Stimulated activated CD4-positive, alpha-beta T cell treated with anti-CD3 and anti-CD28 coated beads, Interleukin-2, amount 100 ng/mL, for 4 hours (primary cell): ENCODE data around the gene AKR1A1.
"Not testable (repeated sequence)": the region's sequence is repeated elsewhere in the genome, so short reads cannot be mapped to it uniquely, and the experiment has no call there.

Experiments
- DNase-seq: peaks from one replicate; pipeline ENCODE4 v3.0.0-alpha.2; 2020; ENCODE audit warnings: low read depth

Gene AKR1A1

GRCh38 chr1:45550401-45551351, at the start of gene AKR1A1:
AKR1A1 (plus strand) TSS chr1:45550826; CDS start chr1:45561795, 10,969 bp downstream.
- peak; percentile 83 for DNase-seq

GRCh38 chr1:45501505-45501859, 49.1 kb upstream of the AKR1A1 start:
- DNase-seq = no peak

GRCh38 chr1:45503462-45504360, 46.9 kb upstream of the AKR1A1 start:
- no peak for DNase-seq

GRCh38 chr1:45507195-45507594, 43.4 kb upstream of the AKR1A1 start:
- no peak for DNase-seq

GRCh38 chr1:45507893-45508292, 42.7 kb upstream of the AKR1A1 start:
- no peak for DNase-seq

GRCh38 chr1:45508295-45509151, 42.1 kb upstream of the AKR1A1 start:
- DNase-seq = no peak

GRCh38 chr1:45510036-45510971, 40.3 kb upstream of the AKR1A1 start:
- DNase-seq = no peak

GRCh38 chr1:45510972-45511527, 39.6 kb upstream of the AKR1A1 start:
- DNase-seq = no peak

- no peak for DNase-seq
Observed at GRCh38 chr1:45512641-45513054, 38.0 kb upstream of the AKR1A1 start.

GRCh38 chr1:45513532-45514260, 36.9 kb upstream of the AKR1A1 start:
- not testable (repeated sequence) for DNase-seq

GRCh38 chr1:45516036-45516435, 34.6 kb upstream of the AKR1A1 start:
- no peak for DNase-seq

GRCh38 chr1:45516465-45516864, 34.2 kb upstream of the AKR1A1 start:
- DNase-seq = no peak

- not testable (repeated sequence) for DNase-seq
Observed at GRCh38 chr1:45518366-45518765, 32.3 kb upstream of the AKR1A1 start.

GRCh38 chr1:45518910-45519309, 31.7 kb upstream of the AKR1A1 start:
- no peak for DNase-seq

GRCh38 chr1:45519774-45520173, 30.9 kb upstream of the AKR1A1 start:
- not testable (repeated sequence) for DNase-seq

GRCh38 chr1:45521413-45522323, 29.0 kb upstream of the AKR1A1 start, which contains the start of gene PRDX1:
PRDX1 (minus strand) TSS chr1:45521884; CDS start chr1:45519043, 2,841 bp downstream.
- peak; percentile 97 for DNase-seq

GRCh38 chr1:45522324-45523104, 28.1 kb upstream of the AKR1A1 start:
- DNase-seq = no peak

GRCh38 chr1:45523516-45523915, 27.1 kb upstream of the AKR1A1 start:
- not testable (repeated sequence) for DNase-seq
